Hepatocyte (in vitro differentiated cells): ENCODE measurements around the gene RMND1. TPM values are rescaled to one million over a fixed set of nuclear protein-coding genes. Genes with fewer than 3 reads are reported as not detected.

Source experiments
- DNase-seq: peaks from one replicate; pipeline ENCODE4 v3.0.0-alpha.2; 2016; ENCODE audit warnings: low spot score
- H2AFZ ChIP-seq: fragments of 200-600 bp; sonication (generic); 2 replicates; pipeline ENCODE4 v1.6.0; 2016; ENCODE audit warnings: antibody characterized with exemption, mild to moderate bottlenecking
- H3K27ac ChIP-seq: fragments of 200-600 bp; sonication (generic); 2 replicates; pipeline ENCODE4 v1.5.1; 2016; ENCODE audit warnings: mild to moderate bottlenecking
- H3K27me3 ChIP-seq: fragments of 200-600 bp; sonication (generic); 2 replicates; pipeline ENCODE4 v1.6.1; 2016
- H3K36me3 ChIP-seq: fragments of 200-600 bp; sonication (generic); replicated peaks from 2 replicates; pipeline ENCODE4 v1.5.1; 2016; ENCODE audit warnings: low read depth; ENCODE audit not compliant: insufficient read depth
- H3K4me1 ChIP-seq: fragments of 200-600 bp; sonication (generic); 2 replicates; pipeline ENCODE4 v1.5.1; 2016; ENCODE audit warnings: mild to moderate bottlenecking, moderate library complexity; ENCODE audit not compliant: insufficient read depth
- H3K4me2 ChIP-seq: fragments of 200-600 bp; sonication (generic); 2 replicates; pipeline ENCODE4 v1.6.0; 2016
- H3K4me3 ChIP-seq: fragments of 200-600 bp; sonication (generic); 2 replicates; pipeline ENCODE4 v1.5.1; 2016; ENCODE audit warnings: mild to moderate bottlenecking
- H3K79me2 ChIP-seq: fragments of 200-600 bp; sonication (generic); 2 replicates; pipeline ENCODE4 v1.6.0; 2017; ENCODE audit warnings: mild to moderate bottlenecking
- H3K9me2 ChIP-seq: fragments of 200-600 bp; sonication (generic); replicated peaks from 2 replicates; pipeline ENCODE4 v1.6.0; 2017; ENCODE audit warnings: mild to moderate bottlenecking; ENCODE audit not compliant: insufficient read depth
- H3K9me3 ChIP-seq: fragments of 200-600 bp; sonication (generic); 2 replicates; pipeline ENCODE4 v1.5.1; 2016; ENCODE audit warnings: low read depth, mild to moderate bottlenecking
- H4K20me1 ChIP-seq: fragments of 200-600 bp; sonication (generic); 2 replicates; pipeline ENCODE4 v1.6.0; 2016; ENCODE audit warnings: mild to moderate bottlenecking; ENCODE audit not compliant: insufficient read depth, poor library complexity, severe bottlenecking
- CTCF ChIP-seq: fragments of 200-600 bp; sonication (generic); IDR thresholded peaks from 2 replicates; pipeline ENCODE4 v1.5.1; 2016; ENCODE audit warnings: antibody characterized with exemption, mild to moderate bottlenecking; ENCODE audit not compliant: poor library complexity
- EZH2 ChIP-seq: fragments of 200-600 bp; sonication (generic); IDR thresholded peaks from 2 replicates; pipeline ENCODE4 v1.6.1; 2016; ENCODE audit warnings: antibody characterized with exemption, mild to moderate bottlenecking, borderline replicate concordance
- EZH2phosphoT487 ChIP-seq: fragments of 200-600 bp; sonication (generic); IDR thresholded peaks from one replicate; pipeline ENCODE4 v1.6.1; 2018; ENCODE audit warnings: antibody characterized with exemption, mild to moderate bottlenecking, low read depth, moderate library complexity; ENCODE audit not compliant: unreplicated experiment, severe bottlenecking
- WGBS: methylation state at CpG from one replicate; pipeline ENCODE4 v1.1.6; 2016; ENCODE audit warnings: low lambda C conversion rate; ENCODE audit errors: missing lambda C conversion rate; 5-methylcytosine and 5-hydroxymethylcytosine counted together
- polyA plus RNA-seq: library from polyadenylated mRNA; unstranded; fragments of >200 nt; fragmentation: Nextera tagmentation; extraction: Ambion mirVana; gene quantifications from 2 replicates; pipeline ENCODE4 v1.2.1, GENCODE V29; 2016
- total RNA-seq: library from RNA; depleted of rRNA; stranded (reverse); fragments of >200 nt; gene quantifications from 2 replicates; pipeline ENCODE4 v1.2.3, GENCODE V29; 2014

RMND1 gene
- total and polyA plus RNA-seq, 2 experiments from 2014 or later, result 24.1 to 41.9 TPM

- Histone ChIP-seq H2AFZ (no peak overlapping the region), H3K27me3 (no peaks in the 10 kb centered on the region), H3K4me2 (no peak overlapping the region), H3K4me3 (no peak overlapping the region), H4K20me1 (no peaks in the 10 kb centered on the region), H3K9me2 (no peaks in the 10 kb centered on the region), H3K27ac (no peak overlapping the region), H3K79me2 (no peaks in the 10 kb centered on the region), H3K4me1 (no peaks in the 10 kb centered on the region), H3K9me3 (no peaks in the 10 kb centered on the region), H3K36me3 (no peaks in the 10 kb centered on the region)
- DNase-seq, result no peak
- TF ChIP-seq EZH2phosphoT487 (no peak), CTCF (no peak), EZH2 (no peak)
Observed at GRCh38 chr6:151483994-151484393, 32.1 kb upstream of the RMND1 start.

GRCh38 chr6:151482290-151482689, 30.4 kb upstream of the RMND1 start:
- Histone ChIP-seq H3K4me1 (no peaks in the 10 kb centered on the region), H3K9me2 (no peaks in the 10 kb centered on the region), H2AFZ (peak overlapping the region; percentile 26), H3K4me2 (peak overlapping the region; percentile 12), H3K27ac (peak overlapping the region; percentile 62), H3K4me3 (no peak overlapping the region), H4K20me1 (no peaks in the 10 kb centered on the region), H3K36me3 (no peaks in the 10 kb centered on the region), H3K79me2 (no peaks in the 10 kb centered on the region), H3K9me3 (no peaks in the 10 kb centered on the region), H3K27me3 (no peaks in the 10 kb centered on the region)
- no peak for TF ChIP-seq CTCF
- TF ChIP-seq EZH2, result no peak
- no peak for TF ChIP-seq EZH2phosphoT487
- WGBS, result 61% methylated on average over 5 of the region's 5 CpGs
- peak; percentile 6 for DNase-seq

GRCh38 chr6:151481786-151482185, 29.9 kb upstream of the RMND1 start:
- no peak overlapping the region for H3K4me2 ChIP-seq
- no peak overlapping the region for H3K4me3 ChIP-seq
- H3K27me3 ChIP-seq, result no peaks in the 10 kb centered on the region
- H2AFZ ChIP-seq, result no peak overlapping the region
- no peaks in the 10 kb centered on the region for H3K9me2 ChIP-seq
- no peaks in the 10 kb centered on the region for H3K4me1 ChIP-seq
- TF ChIP-seq CTCF (no peak), EZH2 (no peak), EZH2phosphoT487 (no peak)
- no peaks in the 10 kb centered on the region for H3K79me2 ChIP-seq
- no peaks in the 10 kb centered on the region for H4K20me1 ChIP-seq
- peak overlapping the region; percentile 16 for H3K27ac ChIP-seq
- H3K36me3 ChIP-seq, result no peaks in the 10 kb centered on the region
- no peak for DNase-seq
- no peaks in the 10 kb centered on the region for H3K9me3 ChIP-seq

GRCh38 chr6:151478670-151479069, 26.7 kb upstream of the RMND1 start:
- Histone ChIP-seq H3K4me1 (no peaks in the 10 kb centered on the region), H3K79me2 (no peaks in the 10 kb centered on the region), H3K9me2 (no peaks in the 10 kb centered on the region), H3K27me3 (no peaks in the 10 kb centered on the region), H3K4me3 (no peak overlapping the region), H2AFZ (no peak overlapping the region), H3K4me2 (no peak overlapping the region), H3K27ac (no peak overlapping the region), H3K9me3 (no peaks in the 10 kb centered on the region), H3K36me3 (no peaks in the 10 kb centered on the region), H4K20me1 (no peaks in the 10 kb centered on the region)
- DNase-seq, result no peak
- WGBS, result 80% methylated on average over 6 of the region's 6 CpGs
- no peak for TF ChIP-seq CTCF
- TF ChIP-seq EZH2phosphoT487, result no peak
- no peak for TF ChIP-seq EZH2
